Measurements from ENCODE around the gene CYTH2.
A peak's percentile ranks its signal among the peaks of the same experiment; 100 is the strongest.

Gene CYTH2

DNA sequence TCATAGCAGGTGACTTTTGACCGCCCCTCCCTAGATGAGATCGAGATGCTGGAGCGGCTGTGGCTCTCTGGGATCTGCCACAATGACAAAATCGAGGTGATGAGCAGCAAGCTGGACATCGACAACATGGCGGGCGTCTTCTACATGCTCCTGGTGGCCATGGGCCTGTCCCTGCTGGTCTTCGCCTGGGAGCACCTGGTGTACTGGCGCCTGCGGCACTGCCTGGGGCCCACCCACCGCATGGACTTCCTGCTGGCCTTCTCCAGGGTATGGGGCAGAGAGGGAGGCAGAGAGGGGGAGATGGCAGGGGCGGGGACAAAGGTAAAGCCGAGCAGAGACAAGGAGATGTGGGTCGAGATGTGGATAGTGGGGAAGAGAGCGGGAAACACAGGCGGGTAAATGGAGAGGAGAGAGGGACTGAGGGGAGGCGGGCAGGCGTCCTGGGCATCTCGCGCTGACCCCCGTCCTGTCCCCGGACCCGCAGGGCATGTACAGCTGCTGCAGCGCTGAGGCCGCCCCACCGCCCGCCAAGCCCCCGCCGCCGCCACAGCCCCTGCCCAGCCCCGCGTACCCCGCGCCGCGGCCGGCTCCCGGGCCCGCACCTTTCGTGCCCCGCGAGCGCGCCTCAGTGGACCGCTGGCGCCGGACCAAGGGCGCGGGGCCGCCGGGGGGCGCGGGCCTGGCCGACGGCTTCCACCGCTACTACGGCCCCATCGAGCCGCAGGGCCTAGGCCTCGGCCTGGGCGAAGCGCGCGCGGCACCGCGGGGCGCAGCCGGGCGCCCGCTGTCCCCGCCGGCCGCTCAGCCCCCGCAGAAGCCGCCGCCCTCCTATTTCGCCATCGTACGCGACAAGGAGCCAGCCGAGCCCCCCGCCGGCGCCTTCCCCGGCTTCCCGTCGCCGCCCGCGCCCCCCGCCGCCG, 26.8 kb upstream of the CYTH2 start:
- TF ChIP-seq, protein P1, sequence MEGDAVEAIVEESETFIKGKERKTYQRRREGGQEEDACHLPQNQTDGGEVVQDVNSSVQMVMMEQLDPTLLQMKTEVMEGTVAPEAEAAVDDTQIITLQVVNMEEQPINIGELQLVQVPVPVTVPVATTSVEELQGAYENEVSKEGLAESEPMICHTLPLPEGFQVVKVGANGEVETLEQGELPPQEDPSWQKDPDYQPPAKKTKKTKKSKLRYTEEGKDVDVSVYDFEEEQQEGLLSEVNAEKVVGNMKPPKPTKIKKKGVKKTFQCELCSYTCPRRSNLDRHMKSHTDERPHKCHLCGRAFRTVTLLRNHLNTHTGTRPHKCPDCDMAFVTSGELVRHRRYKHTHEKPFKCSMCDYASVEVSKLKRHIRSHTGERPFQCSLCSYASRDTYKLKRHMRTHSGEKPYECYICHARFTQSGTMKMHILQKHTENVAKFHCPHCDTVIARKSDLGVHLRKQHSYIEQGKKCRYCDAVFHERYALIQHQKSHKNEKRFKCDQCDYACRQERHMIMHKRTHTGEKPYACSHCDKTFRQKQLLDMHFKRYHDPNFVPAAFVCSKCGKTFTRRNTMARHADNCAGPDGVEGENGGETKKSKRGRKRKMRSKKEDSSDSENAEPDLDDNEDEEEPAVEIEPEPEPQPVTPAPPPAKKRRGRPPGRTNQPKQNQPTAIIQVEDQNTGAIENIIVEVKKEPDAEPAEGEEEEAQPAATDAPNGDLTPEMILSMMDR (IDR thresholded peaks at IDR 0.05; ENCODE audit: low read depth, low read length) = no peak
- DNase-seq (ENCODE audit: extremely low read depth, low read depth) = no peak

DNA sequence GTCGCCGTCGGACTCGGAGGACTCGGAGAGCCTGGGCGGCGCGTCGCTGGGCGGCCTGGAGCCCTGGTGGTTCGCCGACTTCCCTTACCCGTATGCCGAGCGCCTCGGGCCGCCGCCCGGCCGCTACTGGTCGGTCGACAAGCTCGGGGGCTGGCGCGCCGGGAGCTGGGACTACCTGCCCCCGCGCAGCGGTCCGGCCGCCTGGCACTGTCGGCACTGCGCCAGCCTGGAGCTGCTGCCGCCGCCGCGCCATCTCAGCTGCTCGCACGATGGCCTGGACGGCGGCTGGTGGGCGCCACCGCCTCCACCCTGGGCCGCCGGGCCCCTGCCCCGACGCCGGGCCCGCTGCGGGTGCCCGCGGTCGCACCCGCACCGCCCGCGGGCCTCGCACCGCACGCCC, 25.9 kb upstream of the CYTH2 start:
- TF ChIP-seq, protein P1 (IDR thresholded peaks at IDR 0.05; ENCODE audit: low read depth, low read length) = no peak
- no peak for DNase-seq (ENCODE audit: extremely low read depth, low read depth)

DNA sequence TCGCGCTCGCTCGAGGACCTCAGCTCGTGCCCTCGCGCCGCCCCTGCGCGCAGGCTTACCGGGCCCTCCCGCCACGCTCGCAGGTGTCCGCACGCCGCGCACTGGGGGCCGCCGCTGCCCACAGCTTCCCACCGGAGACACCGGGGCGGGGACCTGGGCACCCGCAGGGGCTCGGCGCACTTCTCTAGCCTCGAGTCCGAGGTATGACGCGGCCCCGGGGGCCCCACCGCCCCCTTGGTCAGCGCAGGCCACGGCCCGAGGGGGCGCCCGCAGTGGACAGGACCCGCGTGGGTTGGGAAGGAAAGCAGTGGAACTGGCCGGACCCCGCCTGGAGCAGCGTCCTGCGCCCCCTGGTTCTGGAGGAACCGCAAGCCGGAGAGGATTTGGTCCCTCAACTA, 25.4 kb upstream of the CYTH2 start:
- TF ChIP-seq, protein P1 (IDR thresholded peaks at IDR 0.05; ENCODE audit: low read depth, low read length) = no peak
- no peak for DNase-seq (ENCODE audit: extremely low read depth, low read depth)

GRCh38 chr19:48444129-48444935, 24.8 kb upstream of the CYTH2 start:
- TF ChIP-seq, protein P1 (IDR thresholded peaks at IDR 0.05; ENCODE audit: low read depth, low read length) = no peak
- DNase-seq (ENCODE audit: extremely low read depth, low read depth) = no peak

DNA sequence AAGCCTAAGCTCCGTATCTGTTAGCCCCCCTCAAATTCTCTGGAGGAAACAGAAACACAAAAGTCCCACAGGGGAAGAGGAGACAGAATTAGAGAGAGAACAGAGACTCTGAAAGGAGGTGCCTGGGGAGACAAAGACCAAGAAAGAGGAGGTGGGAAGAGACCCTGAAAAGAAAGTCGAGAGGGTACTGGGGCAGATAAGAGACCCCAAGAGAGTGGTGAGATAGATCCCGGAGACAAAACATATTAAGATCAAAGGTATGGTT, 24.3 kb upstream of the CYTH2 start:
- TF ChIP-seq, protein P1 (IDR thresholded peaks at IDR 0.05; ENCODE audit: low read depth, low read length) = no peak
- DNase-seq (ENCODE audit: extremely low read depth, low read depth) = no peak

DNA sequence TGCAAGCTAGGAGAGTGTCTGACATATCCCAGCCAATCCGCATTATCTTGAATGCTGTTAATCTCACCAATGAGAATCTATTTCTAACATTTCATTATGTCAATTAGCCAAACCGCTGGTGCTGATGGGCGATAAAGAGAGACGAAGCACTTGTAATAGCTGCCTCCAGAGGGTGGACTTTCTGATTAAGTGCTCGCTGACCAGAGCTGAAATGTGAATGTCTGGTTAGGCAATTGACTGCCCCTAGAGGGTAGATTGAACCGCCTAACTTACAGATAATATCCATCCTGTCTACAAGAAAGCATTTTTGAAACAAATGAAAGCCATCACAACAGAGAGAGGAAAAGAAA, 23.9 kb upstream of the CYTH2 start:
- TF ChIP-seq, protein P1 (IDR thresholded peaks at IDR 0.05; ENCODE audit: low read depth, low read length) = peak; percentile 78
- DNase-seq (ENCODE audit: extremely low read depth, low read depth) = peak; percentile 81
